HPDE6-E6E7 (cell line): ENCODE results near the gene BOC.

Experiments
- DNase-seq: peaks from one replicate; pipeline ENCODE4 v3.0.0; 2011; ENCODE audit warnings: missing footprints; ENCODE audit errors: extremely low spot score

BOC gene

DNA sequence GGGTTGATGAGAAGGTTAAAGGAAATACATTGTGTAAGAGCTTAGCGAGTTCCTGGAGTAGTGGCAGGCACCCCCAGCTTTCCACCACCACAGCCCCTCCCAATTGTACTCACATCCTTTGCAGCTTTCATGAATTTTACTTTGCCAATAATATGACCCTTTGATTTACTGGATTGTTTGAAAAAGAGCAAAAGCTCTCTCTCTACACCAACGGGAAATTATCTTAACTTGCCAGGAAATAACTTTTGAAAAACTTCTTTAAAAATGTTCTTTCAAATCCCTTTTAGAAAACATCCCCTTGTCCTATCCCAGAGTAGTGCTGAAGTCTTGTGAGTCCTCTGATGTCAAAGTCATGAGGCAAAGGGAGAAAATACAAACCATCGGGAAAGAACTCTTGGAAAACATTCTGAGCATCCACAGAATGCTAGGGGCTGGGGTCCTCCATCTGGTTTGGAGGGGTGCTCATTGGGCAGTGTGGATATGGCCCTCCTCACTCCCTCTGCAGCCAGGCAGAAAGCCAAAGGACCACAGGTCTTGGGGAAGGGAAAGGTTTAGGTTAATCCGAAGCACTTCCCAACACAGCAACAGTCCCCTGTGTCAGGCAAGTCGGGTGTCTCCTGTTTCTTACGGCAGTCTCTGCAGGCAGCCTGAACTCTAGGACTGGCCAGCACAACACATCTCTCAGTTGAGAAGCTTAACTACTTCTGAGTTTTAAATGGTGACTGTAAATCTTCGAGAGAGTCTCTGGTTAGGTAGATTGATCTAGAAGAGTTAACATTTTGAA is 36.5 kb downstream of the BOC start:
- DNase-seq, result no peak

DNA sequence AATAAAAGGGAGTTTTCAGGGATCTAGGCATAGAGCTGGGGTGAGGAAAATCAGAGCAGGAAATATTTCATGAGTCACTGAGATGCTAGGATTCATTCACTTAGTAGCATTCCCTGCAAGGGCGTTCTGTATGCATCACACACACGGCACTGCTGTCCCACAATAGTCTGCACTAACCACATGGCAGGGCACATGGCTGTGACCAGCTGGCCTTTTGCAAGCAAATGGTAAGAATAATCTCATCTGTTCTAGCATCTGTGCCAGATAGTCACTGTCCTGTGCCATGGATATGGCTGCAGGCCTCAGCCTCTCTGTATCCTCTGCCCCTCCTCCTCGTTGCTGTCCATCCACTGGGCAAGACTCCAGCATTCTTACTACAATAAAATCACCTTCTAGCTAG is 37.8 kb downstream of the BOC start:
- DNase-seq, result no peak

DNA sequence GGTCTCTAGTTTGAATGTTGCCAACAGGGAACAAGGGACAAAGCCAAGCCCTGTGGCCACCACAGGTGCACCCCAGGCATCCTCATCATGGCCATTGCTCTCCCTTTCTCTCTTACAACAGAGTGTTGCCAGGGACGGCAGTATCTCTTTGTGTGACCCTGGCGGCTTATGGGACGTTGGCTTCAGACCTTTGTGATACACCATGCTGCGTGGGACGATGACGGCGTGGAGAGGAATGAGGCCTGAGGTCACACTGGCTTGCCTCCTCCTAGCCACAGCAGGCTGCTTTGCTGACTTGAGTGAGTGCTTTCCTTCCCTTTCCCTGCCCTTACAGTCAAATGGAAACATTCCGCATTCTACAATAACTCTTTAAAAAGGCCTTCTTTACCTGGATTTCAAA is 38.2 kb downstream of the BOC start:
- DNase-seq, result no peak

DNA sequence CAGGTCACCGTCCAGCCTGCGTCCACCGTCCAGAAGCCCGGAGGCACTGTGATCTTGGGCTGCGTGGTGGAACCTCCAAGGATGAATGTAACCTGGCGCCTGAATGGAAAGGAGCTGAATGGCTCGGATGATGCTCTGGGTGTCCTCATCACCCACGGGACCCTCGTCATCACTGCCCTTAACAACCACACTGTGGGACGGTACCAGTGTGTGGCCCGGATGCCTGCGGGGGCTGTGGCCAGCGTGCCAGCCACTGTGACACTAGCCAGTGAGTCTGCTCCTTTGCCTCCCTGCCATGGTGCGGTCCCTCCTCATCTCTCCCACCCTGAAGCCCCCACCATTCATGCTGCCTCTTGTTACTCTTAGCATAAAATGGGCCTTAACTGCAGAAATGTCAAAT is 39.2 kb downstream of the BOC start:
- DNase-seq, result no peak

DNA sequence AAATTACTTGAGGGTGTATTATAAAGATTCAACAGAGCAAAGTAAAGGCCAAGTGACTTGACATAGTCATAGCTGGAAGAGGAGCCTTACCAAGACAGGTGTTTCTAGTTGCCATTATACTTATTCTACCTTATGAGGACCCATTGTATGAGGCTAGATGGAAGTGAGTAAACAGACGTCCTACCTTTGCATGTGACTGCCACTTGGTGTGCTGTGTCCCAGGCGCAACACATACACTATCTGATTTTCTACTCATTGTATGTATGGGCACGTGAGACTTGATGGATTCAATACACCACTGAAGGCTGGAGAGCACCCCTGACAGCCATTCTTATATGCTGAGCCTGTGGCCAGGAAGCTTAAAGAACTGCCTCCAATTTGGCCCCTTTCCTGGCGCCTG is 40.5 kb downstream of the BOC start:
- no peak for DNase-seq

DNA sequence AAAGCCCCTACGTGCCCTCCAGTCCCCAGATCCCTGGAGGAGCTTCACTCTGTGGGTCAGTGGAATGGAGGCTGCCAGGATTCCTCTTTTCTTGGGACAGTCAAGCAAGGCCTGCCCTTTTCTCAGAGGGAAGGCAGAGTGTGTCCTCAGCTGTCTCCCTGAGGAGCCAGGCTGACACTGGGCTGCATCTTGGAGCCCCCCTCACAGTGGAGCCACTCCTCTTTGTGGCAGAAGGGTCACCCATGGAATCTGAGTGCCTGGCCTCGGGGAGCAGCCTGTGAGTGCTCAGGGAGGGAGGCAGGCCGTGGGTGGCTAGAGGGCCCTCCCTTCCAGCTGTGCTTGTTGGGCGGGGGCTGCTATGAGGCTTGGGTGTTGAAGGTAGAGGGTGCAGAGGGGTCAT is 41.2 kb downstream of the BOC start:
- DNase-seq, result no peak

DNA sequence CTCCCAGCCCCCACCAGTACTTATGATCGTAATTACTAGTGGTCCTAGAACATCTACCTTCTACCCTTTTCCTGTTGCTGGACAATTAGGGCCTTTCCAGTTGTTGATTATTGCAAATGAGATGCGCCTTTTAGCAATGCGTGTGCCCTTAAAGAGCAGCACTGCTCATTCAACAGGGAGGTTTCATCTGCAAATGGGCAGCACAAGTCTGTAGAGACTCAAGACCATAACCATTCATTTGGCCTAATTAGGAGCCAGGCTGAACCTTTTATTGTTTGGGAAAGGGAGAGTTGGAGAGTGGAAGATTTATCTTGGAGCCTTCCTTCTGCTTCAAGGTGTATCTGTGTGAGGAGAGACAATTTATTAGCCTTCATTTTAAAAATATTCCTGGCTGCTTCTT is 42.3 kb downstream of the BOC start:
- DNase-seq, result no peak

DNA sequence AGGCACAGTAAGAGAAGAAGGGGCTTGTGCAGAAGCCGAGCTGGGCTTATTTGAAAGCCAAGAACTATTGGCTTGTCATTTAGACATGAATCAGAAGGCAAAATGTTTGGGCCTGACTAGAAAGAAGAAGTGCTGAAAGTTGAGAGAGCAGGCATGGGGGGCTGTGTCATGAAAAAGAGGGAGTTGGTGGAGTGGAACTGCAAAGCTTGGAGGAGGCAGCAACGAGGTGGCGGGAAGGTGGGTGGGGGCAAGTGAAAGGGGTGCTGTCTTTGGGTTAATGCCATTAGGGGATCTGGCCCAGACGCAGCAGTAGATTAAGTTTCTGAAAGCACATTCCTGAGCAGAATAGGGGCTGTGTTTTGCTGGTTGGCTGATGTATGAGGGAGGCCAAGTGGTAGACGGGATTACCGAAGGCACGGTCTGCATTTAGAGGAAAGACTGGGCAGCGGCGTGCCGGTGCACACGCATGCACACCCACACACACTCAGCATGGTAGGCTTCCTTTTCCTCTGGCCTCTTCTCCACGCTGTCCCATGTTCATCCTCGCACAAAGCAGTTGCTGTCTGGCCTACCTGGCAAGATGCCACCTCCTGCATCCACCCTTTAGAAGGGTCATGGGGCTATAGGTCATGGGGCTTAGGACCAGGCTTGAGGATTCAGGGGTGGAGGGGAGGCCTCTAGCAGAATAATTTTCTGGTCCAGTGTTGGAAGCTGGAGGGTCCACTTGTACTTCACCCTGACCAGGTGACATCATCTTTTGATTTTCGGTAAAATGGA is 43.0 kb downstream of the BOC start:
- DNase-seq, result no peak

DNA sequence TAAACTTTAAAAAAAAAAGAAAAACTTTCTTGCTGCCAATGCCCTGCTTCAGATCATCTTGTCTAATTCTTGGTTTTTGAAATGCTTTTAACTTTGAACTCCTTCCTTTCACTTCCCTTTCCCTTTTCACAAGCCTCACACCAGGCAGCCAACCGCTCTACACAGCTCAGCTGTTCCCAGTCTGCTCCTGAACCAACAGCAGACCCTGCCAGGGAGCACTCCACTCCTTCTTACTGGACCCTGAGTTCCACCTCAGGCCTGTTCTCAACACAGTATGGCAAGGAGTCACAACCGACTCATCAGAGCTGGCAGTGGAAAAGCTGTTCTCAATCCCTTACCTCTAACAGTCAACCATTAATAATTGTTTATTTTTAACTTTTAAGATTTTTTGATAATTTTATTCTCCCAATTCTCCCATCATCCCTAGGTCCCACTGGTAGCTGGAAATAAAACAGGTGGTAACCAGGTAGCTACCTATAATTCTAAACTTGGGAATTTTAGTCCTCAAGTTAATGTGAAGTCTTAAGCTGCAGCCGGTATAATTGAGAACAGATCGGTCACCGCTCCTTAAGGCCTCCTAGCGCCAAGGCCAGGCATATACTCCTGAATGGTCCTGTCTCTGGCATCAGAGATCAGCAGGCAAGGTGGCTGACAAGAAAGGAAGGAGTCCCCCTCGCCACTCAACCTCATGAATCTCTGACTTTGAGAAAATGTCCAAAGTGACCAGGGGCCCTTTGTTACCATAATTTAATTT is 43.9 kb downstream of the BOC start:
- DNase-seq, result no peak

DNA sequence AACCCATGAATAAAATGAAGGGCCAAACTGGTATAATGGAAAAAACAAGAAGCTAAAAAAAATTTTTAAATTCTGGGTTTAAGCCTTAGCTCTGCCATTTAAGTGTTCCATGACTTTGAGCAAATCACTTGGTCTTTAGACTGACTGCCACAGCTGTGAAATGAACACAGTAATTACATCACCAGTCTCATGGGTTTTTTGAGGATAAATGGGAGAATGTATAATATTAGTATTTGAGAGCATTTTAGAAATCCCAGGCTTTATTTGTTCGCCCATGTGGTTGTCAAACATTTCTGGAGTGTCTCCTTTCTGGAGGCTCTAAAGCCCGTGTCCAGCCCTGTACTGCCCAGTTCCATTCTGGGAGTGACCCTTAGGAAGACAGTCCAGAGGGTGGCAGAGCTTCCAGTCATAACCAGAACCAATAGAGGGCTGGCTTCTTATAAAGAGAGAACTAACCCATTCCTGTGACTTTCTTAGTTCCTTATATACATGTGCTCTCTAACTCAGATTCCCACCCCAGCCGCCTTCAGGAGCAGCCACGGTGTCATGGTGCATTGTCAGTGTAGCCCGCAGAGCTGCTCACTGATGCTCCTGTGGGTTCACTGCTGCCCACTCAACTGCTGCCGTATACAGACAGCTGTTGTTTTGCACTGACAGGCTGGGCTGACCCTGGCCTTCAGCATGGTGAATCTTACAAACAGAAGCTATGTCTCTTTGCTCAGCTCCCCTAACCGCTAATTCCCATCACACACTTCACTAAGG is 44.7 kb downstream of the BOC start:
- DNase-seq, result no peak

DNA sequence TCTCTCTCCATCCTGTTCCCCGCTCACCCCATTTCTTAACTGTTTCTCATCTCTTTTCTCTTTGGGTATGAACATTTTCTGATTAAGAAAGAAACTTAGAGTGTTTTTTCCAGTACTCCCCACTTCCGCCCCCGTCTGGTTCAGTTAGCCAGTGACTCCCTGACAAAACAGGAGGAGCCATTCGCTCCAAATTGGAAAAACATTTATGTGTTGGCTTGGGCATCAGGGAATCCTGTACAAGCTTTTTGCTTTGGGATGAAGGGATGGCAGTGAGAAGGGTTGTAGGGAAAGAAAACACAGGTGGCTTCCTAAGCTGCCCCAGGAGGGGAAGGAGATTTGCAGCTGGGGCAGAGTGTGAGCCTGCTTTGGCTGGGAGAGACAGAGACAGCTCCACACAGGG is 47.0 kb downstream of the BOC start:
- no peak for DNase-seq

DNA sequence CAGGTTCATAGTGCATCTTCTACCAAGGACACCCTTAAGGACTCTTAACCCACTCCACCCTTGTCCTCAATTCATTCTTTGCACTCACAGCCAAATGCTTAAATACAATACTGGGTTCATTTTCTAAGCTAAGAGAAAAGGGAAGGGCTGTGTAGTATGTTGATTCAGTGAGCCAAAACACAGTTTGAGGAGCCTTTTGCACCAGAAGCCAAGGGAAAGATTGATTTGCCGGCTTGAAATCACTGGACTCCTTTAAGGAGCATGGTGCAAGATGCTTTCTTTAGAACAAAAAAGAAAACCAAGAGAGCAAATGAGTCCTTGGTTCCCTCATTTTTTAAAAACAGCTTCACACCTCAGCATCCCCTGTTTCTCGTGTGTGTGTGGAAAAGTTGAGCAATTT is 47.8 kb downstream of the BOC start:
- DNase-seq, result no peak

DNA sequence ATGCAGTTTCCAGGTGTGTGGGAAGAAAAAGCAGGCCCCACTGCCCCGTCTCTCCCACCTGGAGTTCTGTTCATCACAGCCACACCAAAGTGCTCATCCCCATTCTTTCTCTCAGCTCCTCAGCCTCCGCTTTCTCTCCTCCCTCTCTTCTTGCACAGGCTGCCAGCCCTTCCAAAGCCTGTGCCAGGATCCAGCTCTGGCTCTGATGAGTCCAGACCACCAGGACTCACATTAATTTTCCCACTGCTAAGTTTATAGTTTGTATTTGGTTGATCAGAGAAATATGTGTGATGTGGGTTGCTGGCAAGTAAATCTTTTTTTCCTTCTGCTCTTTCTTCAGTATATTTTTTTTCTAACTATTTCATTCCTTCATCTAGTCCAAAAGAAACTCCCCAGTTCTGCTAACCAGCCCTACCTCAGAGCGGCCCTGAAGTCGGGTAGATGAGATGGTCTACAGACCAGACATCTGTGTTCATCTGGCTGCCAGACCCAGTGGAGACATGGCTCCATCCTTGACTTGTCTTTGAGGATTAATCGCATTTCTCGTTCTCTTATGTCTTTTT is 49.8 kb downstream of the BOC start:
- DNase-seq, result no peak

DNA sequence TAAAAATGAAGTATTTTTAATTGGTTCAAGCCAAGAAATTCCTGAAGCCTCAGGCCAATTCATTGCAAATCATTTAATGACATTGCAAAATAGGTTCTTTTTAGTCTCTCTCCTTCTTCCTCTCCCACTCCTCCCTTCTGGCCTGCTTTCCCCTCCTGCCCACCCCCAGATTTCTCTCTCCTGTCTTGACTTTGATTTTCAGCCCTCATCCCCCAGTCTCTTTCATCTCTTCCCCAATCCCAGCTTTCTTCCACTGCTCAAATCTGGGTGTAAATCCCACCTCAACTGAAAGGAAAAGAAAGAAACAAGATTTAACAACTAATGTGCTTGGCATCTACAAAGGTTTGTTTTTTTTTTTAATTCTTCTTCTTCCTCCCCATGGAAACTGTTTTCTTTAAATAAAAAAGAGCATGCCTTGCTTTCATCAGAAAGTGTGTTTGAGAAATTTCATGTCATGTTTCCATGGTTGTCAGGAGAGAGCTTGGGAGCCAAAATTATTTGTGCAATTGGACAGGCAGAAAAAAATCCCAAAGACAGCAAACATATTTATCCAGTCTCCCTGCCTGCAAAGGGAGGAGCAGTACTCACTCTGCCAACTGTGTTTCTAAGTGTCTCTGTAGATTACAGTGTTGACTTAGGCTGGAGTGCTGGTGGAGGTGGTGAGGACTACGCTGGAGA is 50.4 kb downstream of the BOC start:
- no peak for DNase-seq

DNA sequence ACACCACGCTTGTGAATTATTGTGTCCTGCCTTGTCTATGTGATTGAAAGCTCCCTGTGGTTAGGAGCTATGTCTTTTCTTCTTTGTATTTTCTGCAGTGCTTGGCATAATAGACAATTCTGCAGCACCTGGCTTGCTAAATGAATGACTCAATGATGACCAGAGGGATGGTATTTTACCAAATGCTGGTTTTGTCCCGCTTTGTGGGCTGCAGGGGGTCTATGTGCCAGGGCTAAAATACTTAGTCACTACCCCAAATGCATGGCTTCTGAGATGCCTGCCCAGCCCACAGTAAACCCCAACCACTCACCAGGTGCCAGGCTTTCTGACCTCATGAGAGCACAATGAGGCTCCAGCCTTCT is 50.9 kb downstream of the BOC start:
- no peak for DNase-seq

DNA sequence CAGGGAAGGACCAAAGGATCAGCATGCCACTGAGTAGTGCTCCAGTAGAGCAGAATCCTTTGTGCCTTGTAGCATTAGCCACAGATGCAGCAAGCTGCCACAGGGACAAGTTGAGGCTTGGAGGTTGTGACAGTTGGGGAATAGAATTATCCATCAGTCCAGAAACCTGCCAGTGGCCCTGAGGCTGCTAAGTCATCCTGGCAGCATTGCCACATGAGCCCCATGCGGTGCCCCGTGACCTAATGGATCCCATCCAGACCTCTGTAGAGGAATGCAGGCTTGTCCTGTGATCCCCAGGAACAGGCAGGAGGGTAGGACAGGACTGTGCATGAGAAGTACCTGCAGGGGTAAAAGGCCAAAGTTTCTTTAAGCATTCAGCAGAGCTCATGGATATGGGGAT is 51.7 kb downstream of the BOC start:
- DNase-seq, result no peak

DNA sequence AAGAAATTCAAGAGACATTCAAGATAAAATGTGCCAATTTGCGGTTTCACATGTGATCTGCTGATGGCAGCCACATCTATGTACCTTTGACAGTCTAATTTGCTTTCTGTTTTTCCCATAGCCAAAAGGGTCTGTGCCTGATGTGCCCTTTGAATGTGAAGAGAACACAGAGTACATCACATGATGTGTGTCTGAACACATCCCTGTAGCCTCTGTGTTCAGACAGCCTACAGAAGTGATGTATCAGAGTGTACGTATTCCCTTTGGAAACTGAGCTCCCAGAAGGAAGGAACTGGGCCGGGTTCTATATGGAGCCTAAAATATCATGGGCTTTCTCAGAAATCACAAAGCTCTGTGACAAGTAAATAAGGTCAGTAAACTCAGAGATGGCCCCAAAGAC is 52.4 kb downstream of the BOC start:
- no peak for DNase-seq

DNA sequence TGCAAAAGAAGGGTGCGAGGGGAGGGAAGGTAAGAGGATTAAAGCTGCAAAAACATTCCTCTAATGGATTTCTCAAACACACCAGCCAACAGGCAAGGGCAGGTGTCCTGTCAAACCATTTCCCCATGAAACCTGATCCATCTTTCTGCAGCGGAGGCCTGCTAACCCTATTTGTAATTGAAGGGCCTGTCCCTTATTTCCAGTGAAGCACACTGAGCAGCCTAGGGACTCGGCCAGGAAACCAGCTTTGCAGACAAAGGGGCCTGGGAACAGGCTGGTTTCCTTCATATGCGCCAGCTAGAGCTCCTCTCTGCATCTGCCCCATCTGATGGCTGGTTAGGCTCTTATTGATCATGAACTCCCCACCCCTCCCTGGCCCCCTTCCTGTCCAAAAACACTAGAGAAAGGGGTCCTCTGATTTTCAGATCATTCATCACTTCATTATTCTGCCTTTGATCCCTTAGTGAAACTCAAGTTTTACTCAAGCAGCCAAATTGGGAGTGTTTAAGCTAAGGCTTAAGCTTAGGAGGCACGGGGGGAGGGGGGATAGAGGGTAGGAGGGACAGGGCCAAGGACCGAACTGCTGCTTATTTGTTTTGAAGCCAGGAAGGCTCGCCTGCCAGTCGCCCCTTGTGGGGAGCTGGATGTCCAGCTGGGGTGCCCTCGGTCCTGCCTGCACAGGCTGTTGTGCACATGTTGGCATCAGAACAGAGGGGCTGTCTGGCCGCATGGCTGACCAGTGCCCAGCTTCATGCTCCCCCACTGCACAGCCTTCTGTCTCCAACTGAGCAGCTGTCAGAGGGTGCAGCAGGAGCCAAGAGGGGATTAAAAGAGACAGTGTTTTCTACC is 53.1 kb downstream of the BOC start:
- no peak for DNase-seq

DNA sequence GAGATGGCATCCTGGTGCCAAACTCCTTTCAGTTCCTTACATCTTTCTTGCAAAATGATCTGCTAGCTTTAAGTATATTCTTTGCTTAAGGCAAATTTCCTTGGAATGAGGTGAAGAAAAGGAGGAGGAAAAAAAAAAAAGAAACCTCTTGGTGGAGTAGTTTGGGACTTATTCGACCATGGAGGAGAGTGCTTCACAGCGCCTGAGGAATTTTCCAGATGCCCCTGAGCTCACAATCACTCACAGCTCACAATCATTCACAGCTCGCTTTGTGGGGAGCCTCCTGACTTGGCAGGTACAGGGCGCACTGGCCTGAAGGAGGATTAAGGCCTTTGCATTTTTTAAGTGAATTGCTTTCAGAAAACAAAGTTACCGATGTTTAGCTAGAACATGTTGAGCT is 53.9 kb downstream of the BOC start:
- no peak for DNase-seq

DNA sequence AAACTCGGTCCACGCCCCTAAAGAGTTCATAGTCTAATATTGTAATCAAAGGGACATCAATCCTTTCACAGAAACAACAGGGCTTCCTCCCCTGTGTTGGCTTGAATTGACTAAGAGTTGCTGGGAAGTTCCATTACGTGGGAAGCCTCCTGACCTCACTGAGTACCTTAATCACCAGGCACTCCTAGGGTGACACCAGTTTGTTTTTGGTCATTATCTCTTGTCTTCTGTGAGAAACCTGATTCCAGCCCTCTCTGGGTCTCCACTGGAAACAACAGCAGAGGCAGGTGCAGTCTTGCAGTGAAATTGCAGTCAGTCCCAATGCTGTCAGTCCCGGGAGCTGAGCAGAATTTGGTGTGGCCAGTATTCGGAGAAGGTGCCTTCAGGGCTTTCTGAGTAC is 55.4 kb downstream of the BOC start:
- DNase-seq, result no peak
